ENCODE measurements around the gene DCDC2C.

The DCDC2C gene

GRCh38 chr2:3672861-3673678 is 30.3 kb upstream of the DCDC2C start:
- DNase-seq (ENCODE audit: low spot score): no peak

- DNase-seq (ENCODE audit: low spot score): no peak
Observed at GRCh38 chr2:3674066-3674845, 29.1 kb upstream of the DCDC2C start.

- DNase-seq (ENCODE audit: low spot score): no peak
Observed at GRCh38 chr2:3675687-3676086, 27.7 kb upstream of the DCDC2C start.

GRCh38 chr2:3677436-3677835 is 25.9 kb upstream of the DCDC2C start:
- DNase-seq (ENCODE audit: low spot score): no peak

GRCh38 chr2:3678212-3678611 is 25.2 kb upstream of the DCDC2C start:
- DNase-seq (ENCODE audit: low spot score): no peak

- no peak for DNase-seq (ENCODE audit: low spot score)
Observed at GRCh38 chr2:3679180-3679579, 24.2 kb upstream of the DCDC2C start.

GRCh38 chr2:3679616-3680393 is 23.6 kb upstream of the DCDC2C start:
- DNase-seq (ENCODE audit: low spot score): no peak

GRCh38 chr2:3680548-3681345 is 22.6 kb upstream of the DCDC2C start:
- DNase-seq (ENCODE audit: low spot score): no peak

- DNase-seq (ENCODE audit: low spot score): no peak
Observed at GRCh38 chr2:3681625-3682024, 21.8 kb upstream of the DCDC2C start.

- no peak for DNase-seq (ENCODE audit: low spot score)
Observed at GRCh38 chr2:3682811-3683210, 20.6 kb upstream of the DCDC2C start.

- DNase-seq (ENCODE audit: low spot score): no peak
Observed at GRCh38 chr2:3683748-3684454, 19.5 kb upstream of the DCDC2C start.

GRCh38 chr2:3689998-3690748 is 13.2 kb upstream of the DCDC2C start:
- DNase-seq (ENCODE audit: low spot score): no peak

GRCh38 chr2:3692375-3692774 is 11.0 kb upstream of the DCDC2C start:
- DNase-seq (ENCODE audit: low spot score): no peak

- DNase-seq (ENCODE audit: low spot score): no peak
Observed at GRCh38 chr2:3696545-3696944, 6.8 kb upstream of the DCDC2C start.

- DNase-seq (ENCODE audit: low spot score): no peak
Observed at GRCh38 chr2:3701071-3701470, 2.3 kb upstream of the DCDC2C start.

GRCh38 chr2:3703757-3704355 is 481 bp downstream of the DCDC2C start:
- DNase-seq (ENCODE audit: low spot score): no peak

GRCh38 chr2:3704692-3705091 is 1.3 kb downstream of the DCDC2C start:
- DNase-seq (ENCODE audit: low spot score): no peak

- DNase-seq (ENCODE audit: low spot score): no peak
Observed at GRCh38 chr2:3705782-3706181, 2.4 kb downstream of the DCDC2C start.

GRCh38 chr2:3706892-3707291 is 3.5 kb downstream of the DCDC2C start:
- DNase-seq (ENCODE audit: low spot score): no peak

- no peak for DNase-seq (ENCODE audit: low spot score)
Observed at GRCh38 chr2:3708576-3708975, 5.2 kb downstream of the DCDC2C start.

All from germinal center (tissue), 1 donor.